ENCODE data around the gene SURF6. TPM values are rescaled to one million over a fixed set of nuclear protein-coding genes. Genes with fewer than 3 reads are reported as not detected.

SURF6 gene
- total and polyA plus RNA-seq, 2 of the 8 experiments (the other 6 are each of a cell fraction or from before 2014, with no cell fraction given), result 6.1 to 23.7 TPM

GRCh38 chr9:133378408-133378962, 42.5 kb upstream of the SURF6 start (continued):
- no peak for TF ChIP-seq YY1 (IDR thresholded peaks at IDR 0.05; ENCODE audit: low read depth, low read length)
- no peak for TF ChIP-seq RBBP5 (IDR thresholded peaks at IDR 0.05; ENCODE audit: borderline replicate concordance, low read depth, low read length)
- no peak for TF ChIP-seq POLR2A (IDR thresholded peaks at IDR 0.05; ENCODE audit: control extremely low read depth in 1 of 2, low read depth in 2 of 2, low read length in 2 of 2)
- no peak for TF ChIP-seq NANOG (IDR thresholded peaks at IDR 0.05; ENCODE audit: insufficient read depth, low read depth, low read length, poor library complexity, severe bottlenecking)
- TF ChIP-seq SRF (IDR thresholded peaks at IDR 0.05; ENCODE audit: low read depth, low read length), result no peak
- TF ChIP-seq HDAC6 (IDR thresholded peaks at IDR 0.05; ENCODE audit: low read depth, low read length), result no peak
- TF ChIP-seq SP1 (IDR thresholded peaks at IDR 0.05; ENCODE audit: low read depth, low read length), result no peak
